GM19193 (cell line): ENCODE results near the gene S100A14.

Experiments used
- POLR2A ChIP-seq: IDR thresholded peaks from 4 replicates; pipeline ENCODE4 v1.6.1; 2011; ENCODE audit not compliant: insufficient read depth, insufficient read length; ENCODE audit errors: extremely low read depth

Gene S100A14

GRCh38 chr1:153566414-153567371 is 49.4 kb downstream of the S100A14 start:
- no peak for TF ChIP-seq POLR2A

GRCh38 chr1:153565529-153566374 is 50.4 kb downstream of the S100A14 start, which contains the start of gene S100A2:
Gene S100A2, minus strand, starts transcription at chr1:153565844. Its CDS starts 1,967 bp downstream, at chr1:153563877.
- TF ChIP-seq POLR2A: peak; percentile 25
